Endothelial cell (in vitro differentiated cells): ENCODE data around the gene HAGH. TPM values are rescaled to one million over a fixed set of nuclear protein-coding genes. Genes with fewer than 3 reads are reported as not detected.

Experiments used
- DNase-seq: peaks from one replicate; pipeline ENCODE4 v3.0.0; 2021; ENCODE audit warnings: low spot score
- H3K27ac Mint-ChIP-seq: one replicate; pipeline ENCODE4 v1.8.0; 2021; ENCODE audit warnings: mixed read lengths, inconsistent platforms; ENCODE audit not compliant: unreplicated experiment
- H3K27me3 Mint-ChIP-seq: one replicate; pipeline ENCODE4 v1.8.0; 2021; ENCODE audit warnings: mild to moderate bottlenecking, moderate library complexity, mixed read lengths, inconsistent platforms; ENCODE audit not compliant: unreplicated experiment
- H3K36me3 Mint-ChIP-seq: one replicate; pipeline ENCODE4 v1.8.0; 2021; ENCODE audit warnings: mild to moderate bottlenecking, low read depth, mixed read lengths, inconsistent platforms; ENCODE audit not compliant: unreplicated experiment
- H3K4me1 Mint-ChIP-seq: one replicate; pipeline ENCODE4 v1.8.0; 2021; ENCODE audit warnings: mild to moderate bottlenecking, mixed read lengths, inconsistent platforms; ENCODE audit not compliant: unreplicated experiment
- H3K4me3 Mint-ChIP-seq: one replicate; pipeline ENCODE4 v1.8.0; 2021; ENCODE audit warnings: mild to moderate bottlenecking, mixed read lengths, inconsistent platforms; ENCODE audit not compliant: unreplicated experiment
- H3K9me3 Mint-ChIP-seq: one replicate; pipeline ENCODE4 v1.8.0; 2021; ENCODE audit warnings: mixed read lengths, inconsistent platforms; ENCODE audit not compliant: unreplicated experiment
- total RNA-seq: library from RNA; stranded (reverse); fragmentation: NEBNext Ultra II Directional; extraction: Animal tissue kit (Norgen Biotek cat#: 25700); gene quantifications from one replicate; pipeline ENCODE4 v1.2.1, GENCODE V29; 2021; ENCODE audit not compliant: unreplicated experiment
- TF ChIP-seq, protein P1 (sequence below): fragments of 200-600 bp; sonication (generic); IDR thresholded peaks from one replicate; pipeline ENCODE4 v1.5.0; 2021; ENCODE audit warnings: antibody characterized with exemption; ENCODE audit not compliant: unreplicated experiment

Gene HAGH
- total RNA-seq, 1 donor from 2014 or later = 44.8 TPM

DNA sequence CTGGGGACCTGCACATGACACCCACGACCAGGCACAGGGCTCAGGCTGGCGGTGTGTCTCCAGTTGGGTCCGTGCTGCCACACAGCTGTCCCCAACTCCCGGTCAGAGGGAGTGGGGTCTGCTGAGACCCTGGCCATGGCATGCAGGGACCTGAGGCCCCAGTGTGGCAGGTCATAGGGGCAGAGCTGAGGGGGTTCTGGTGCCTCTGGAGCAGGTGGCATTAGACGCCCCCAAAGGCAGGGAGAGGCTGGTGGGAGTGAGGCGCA, 39.6 kb downstream of the HAGH start:
- Mint-ChIP-seq H3K27ac (no peak overlapping the region), H3K27me3 (peaks cover 4% of the 10 kb centered on the region), H3K36me3 (peaks cover 3% of the 10 kb centered on the region), H3K4me3 (no peak overlapping the region), H3K4me1 (peaks cover 4% of the 10 kb centered on the region), H3K9me3 (no peaks in the 10 kb centered on the region)
- TF ChIP-seq, protein P1, sequence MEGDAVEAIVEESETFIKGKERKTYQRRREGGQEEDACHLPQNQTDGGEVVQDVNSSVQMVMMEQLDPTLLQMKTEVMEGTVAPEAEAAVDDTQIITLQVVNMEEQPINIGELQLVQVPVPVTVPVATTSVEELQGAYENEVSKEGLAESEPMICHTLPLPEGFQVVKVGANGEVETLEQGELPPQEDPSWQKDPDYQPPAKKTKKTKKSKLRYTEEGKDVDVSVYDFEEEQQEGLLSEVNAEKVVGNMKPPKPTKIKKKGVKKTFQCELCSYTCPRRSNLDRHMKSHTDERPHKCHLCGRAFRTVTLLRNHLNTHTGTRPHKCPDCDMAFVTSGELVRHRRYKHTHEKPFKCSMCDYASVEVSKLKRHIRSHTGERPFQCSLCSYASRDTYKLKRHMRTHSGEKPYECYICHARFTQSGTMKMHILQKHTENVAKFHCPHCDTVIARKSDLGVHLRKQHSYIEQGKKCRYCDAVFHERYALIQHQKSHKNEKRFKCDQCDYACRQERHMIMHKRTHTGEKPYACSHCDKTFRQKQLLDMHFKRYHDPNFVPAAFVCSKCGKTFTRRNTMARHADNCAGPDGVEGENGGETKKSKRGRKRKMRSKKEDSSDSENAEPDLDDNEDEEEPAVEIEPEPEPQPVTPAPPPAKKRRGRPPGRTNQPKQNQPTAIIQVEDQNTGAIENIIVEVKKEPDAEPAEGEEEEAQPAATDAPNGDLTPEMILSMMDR = no peak
- no peak for DNase-seq

- peak; percentile 3 for DNase-seq
- H3K36me3 Mint-ChIP-seq = peaks cover 3% of the 10 kb centered on the region
- peaks cover 6% of the 10 kb centered on the region for H3K27me3 Mint-ChIP-seq
- H3K27ac Mint-ChIP-seq = no peak overlapping the region
- TF ChIP-seq, protein P1 = no peak
- no peaks in the 10 kb centered on the region for H3K9me3 Mint-ChIP-seq
- no peak overlapping the region for H3K4me3 Mint-ChIP-seq
- H3K4me1 Mint-ChIP-seq = peaks cover 9% of the 10 kb centered on the region
Measured at GRCh38 chr16:1786242-1787055, 40.2 kb downstream of the HAGH start.

DNA sequence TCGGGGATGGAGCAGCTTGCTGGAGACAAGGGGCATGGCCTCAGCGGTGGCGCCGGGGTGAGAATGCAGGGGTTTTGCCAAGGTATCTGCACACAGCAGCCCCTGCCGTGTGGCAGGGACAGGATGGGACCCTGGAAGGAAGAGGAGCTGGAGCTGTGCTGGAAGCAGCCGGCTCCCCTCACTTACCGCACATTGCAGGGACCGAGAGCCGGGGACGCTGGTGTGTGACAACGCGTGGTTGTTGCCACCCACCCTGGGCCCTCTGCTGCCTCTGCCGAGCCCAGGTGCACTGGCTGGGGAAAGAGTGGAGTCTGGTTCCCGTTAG, 40.8 kb downstream of the HAGH start:
- H3K4me1 Mint-ChIP-seq = peaks cover 13% of the 10 kb centered on the region
- TF ChIP-seq, protein P1 = no peak
- no peak overlapping the region for H3K4me3 Mint-ChIP-seq
- H3K27ac Mint-ChIP-seq = no peak overlapping the region
- peaks cover 3% of the 10 kb centered on the region for H3K36me3 Mint-ChIP-seq
- H3K27me3 Mint-ChIP-seq = peaks cover 6% of the 10 kb centered on the region
- no peak for DNase-seq
- no peaks in the 10 kb centered on the region for H3K9me3 Mint-ChIP-seq

DNA sequence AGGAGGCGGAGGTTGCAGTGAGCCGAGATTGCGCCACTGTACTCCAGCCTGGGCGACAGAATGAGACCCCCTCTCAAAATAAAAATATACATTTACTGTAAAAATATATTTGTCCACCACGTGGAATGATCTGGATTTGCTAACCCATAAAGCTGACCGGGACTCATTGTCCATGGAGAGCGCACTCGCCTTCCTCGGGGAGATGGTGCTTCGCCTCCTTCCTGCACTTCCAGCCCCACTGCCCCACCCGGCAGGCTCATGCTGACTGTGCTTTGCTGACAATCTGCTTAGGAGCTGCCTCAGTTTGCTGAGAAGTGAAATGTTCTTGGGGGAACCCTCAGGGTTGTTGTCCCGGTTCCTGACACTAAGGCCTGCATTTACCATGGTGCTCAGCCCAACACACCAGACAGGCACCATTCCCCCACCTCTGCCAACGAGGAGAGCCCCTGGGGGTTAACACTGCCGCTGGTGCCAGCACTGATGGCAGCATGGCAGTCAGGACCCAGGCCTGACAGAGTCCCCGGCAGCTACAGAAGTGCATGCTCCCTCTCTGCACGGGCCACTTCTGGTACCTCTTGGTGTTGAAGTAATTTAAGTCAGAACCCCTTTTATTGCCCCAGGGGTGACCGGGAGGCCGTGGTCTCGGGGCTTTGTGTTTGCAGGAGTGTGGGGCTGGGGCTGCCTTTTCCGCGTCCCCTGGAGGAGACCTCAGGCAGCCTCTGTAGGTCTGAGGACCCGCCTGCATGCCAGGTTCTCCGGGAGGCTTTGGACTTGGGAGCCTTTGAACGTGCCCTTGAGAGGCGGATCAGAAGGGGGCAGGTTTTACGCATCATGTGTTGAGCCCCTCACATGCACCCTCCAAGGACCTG, 41.4 kb downstream of the HAGH start:
- Mint-ChIP-seq H3K4me1 (peaks cover 13% of the 10 kb centered on the region), H3K36me3 (peaks cover 3% of the 10 kb centered on the region), H3K27ac (no peak overlapping the region), H3K27me3 (peaks cover 6% of the 10 kb centered on the region), H3K4me3 (peak overlapping the region; percentile 33), H3K9me3 (no peaks in the 10 kb centered on the region)
- DNase-seq = peak; percentile 2
- TF ChIP-seq, protein P1 = no peak
